Keratinocyte (primary cell): ENCODE measurements around the gene TNK1. TPM values are rescaled to one million over a fixed set of nuclear protein-coding genes. Genes with fewer than 3 reads are reported as not detected.
A peak's percentile ranks its signal among the peaks of the same experiment; 100 is the strongest.
"Not testable (repeated sequence)": the region's sequence is repeated elsewhere in the genome, so short reads cannot be mapped to it uniquely, and the experiment has no call there.

Source experiments
- DNase-seq: peaks from one replicate; pipeline ENCODE4 v3.0.0-alpha.2; 2011; ENCODE audit warnings: low read depth, missing footprints, low spot score
- FAIRE-seq: peaks from 2 replicates; lab custom pipeline; 2011; peaks lifted over from hg19 to GRCh38; lab: Jason Lieb, UNC
- H2AFZ ChIP-seq: 2 replicates; pipeline ENCODE4 v1.6.0; 2012; ENCODE audit warnings: low read length, control low read depth, inconsistent platforms; ENCODE audit not compliant: control insufficient read depth
- H3K27ac ChIP-seq: 2 replicates; pipeline ENCODE4 v1.5.1; 2011; ENCODE audit warnings: low read length; ENCODE audit not compliant: control insufficient read depth, insufficient read depth
- H3K27me3 ChIP-seq: 3 replicates; pipeline ENCODE4 v1.6.0; 2011; ENCODE audit warnings: low read length; ENCODE audit not compliant: control insufficient read depth, insufficient read depth; ENCODE audit errors: extremely low read depth
- H3K36me3 ChIP-seq, 2 experiments: 2 replicates in 1 of 2; 3 replicates in 1 of 2; pipeline ENCODE4 v1.5.1; 2011; ENCODE audit warnings: low read length in 2 of 2, mild to moderate bottlenecking in 1 of 2; ENCODE audit not compliant: control insufficient read depth in 2 of 2, insufficient read depth in 2 of 2; ENCODE audit errors: extremely low read depth in 1 of 2
- H3K4me1 ChIP-seq: 3 replicates; pipeline ENCODE4 v1.5.1; 2011; ENCODE audit warnings: low read length; ENCODE audit not compliant: control insufficient read depth, insufficient read depth; ENCODE audit errors: extremely low read depth
- H3K4me2 ChIP-seq: 3 replicates; pipeline ENCODE4 v1.6.0; 2011; ENCODE audit warnings: low read depth, low read length; ENCODE audit not compliant: control insufficient read depth, insufficient read depth; ENCODE audit errors: extremely low read depth
- H3K4me3 ChIP-seq, 3 experiments: fragments of 200-600 bp in 1 of 3; sonication (generic) in 1 of 3; 2 replicates in 2 of 3; 3 replicates in 1 of 3; pipeline ENCODE4 v1.5.1; 2011 to 2016; ENCODE audit warnings: low read length in 3 of 3, mild to moderate bottlenecking in 3 of 3, control low read depth in 2 of 3, inconsistent platforms in 1 of 3, low read depth in 1 of 3, mixed read lengths in 1 of 3, mixed run types in 1 of 3, moderate library complexity in 1 of 3; ENCODE audit not compliant: control insufficient read depth in 2 of 3, insufficient read depth in 2 of 3; ENCODE audit errors: extremely low read depth in 1 of 3
- H3K79me2 ChIP-seq: 2 replicates; pipeline ENCODE4 v1.6.0; 2012; ENCODE audit warnings: low read length; ENCODE audit not compliant: control insufficient read depth, insufficient read depth
- H3K9ac ChIP-seq: 3 replicates; pipeline ENCODE4 v1.6.0; 2011; ENCODE audit warnings: low read length; ENCODE audit not compliant: control insufficient read depth, insufficient read depth; ENCODE audit errors: extremely low read depth
- H3K9me1 ChIP-seq: 3 replicates; pipeline ENCODE4 v1.6.0; 2011; ENCODE audit warnings: low read length; ENCODE audit not compliant: control insufficient read depth, insufficient read depth; ENCODE audit errors: extremely low read depth
- H3K9me3 ChIP-seq: 2 replicates; pipeline ENCODE4 v1.5.1; 2012; ENCODE audit warnings: low read depth, low read length; ENCODE audit not compliant: control insufficient read depth
- H4K20me1 ChIP-seq: 3 replicates; pipeline ENCODE4 v1.6.0; 2011; ENCODE audit warnings: low read length; ENCODE audit not compliant: control insufficient read depth, insufficient read depth; ENCODE audit errors: extremely low read depth
- CTCF ChIP-seq, 3 experiments: IDR thresholded peaks in 1 of 3; conservative IDR thresholded peaks in 1 of 3; optimal IDR thresholded peaks in 1 of 3; 2 replicates in 2 of 3; 3 replicates in 1 of 3; pipeline versions ENCODE3 to v1.5.1; 2011; ENCODE audit warnings: low read length in 3 of 3, mild to moderate bottlenecking in 3 of 3, moderate library complexity in 2 of 3, control low read depth in 1 of 3, inconsistent platforms in 1 of 3; ENCODE audit not compliant: insufficient read depth in 2 of 3; ENCODE audit errors: extremely low read depth in 1 of 3
- EZH2 ChIP-seq: IDR thresholded peaks from one replicate; pipeline ENCODE4 v1.6.1; 2012; ENCODE audit warnings: inconsistent platforms, mild to moderate bottlenecking, low read length, moderate library complexity
- dilution Hi-C: fragments of 300-500 bp; cut with MboI; formaldehyde crosslinking; loops from one replicate; pipeline ENCODE4 v1.7.0; 2020; ENCODE audit warnings: low sequenced_read_pairs; ENCODE audit not compliant: extremely low pct_ligation_motif_present
- polyA minus RNA-seq, 3 experiments: library from RNA; depleted of rRNA, polyadenylated mRNA; stranded (reverse); fragments of >200 nt; gene quantifications; 1 replicate in 1 of 3; 2 replicates in 1 of 3; 3 replicates in 1 of 3; pipeline ENCODE4 v1.2.3, GENCODE V29; 2011
- polyA plus RNA-seq, 5 experiments: library from polyadenylated mRNA; depleted of rRNA in 3 of 5; stranded (reverse) in 3 of 5; stranded (forward) in 1 of 5; unstranded in 1 of 5; fragments of >200 nt; gene quantifications; 1 replicate in 1 of 5; 2 replicates in 3 of 5; 3 replicates in 1 of 5; pipeline versions ENCODE4 v1.2.1 to v1.2.3, GENCODE V29; 2011 to 2012; ENCODE audit warnings: missing spikeins in 2 of 5, low read depth in 1 of 5, low replicate concordance in 1 of 5

The TNK1 gene
- polyA plus RNA-seq (10.6 to 15.8 TPM (median 12.1 TPM) in 3 replicates), polyA minus RNA-seq (13.9 to 21.5 TPM (median 20.4 TPM) in 3 replicates)
- 3.7 TPM for polyA plus RNA-seq (2011; ENCODE audit: low read depth)
- 5.8 and 7.2 TPM in 2 replicates for polyA plus RNA-seq (2011; cell fraction: cytosol; rRNA removed)
- 24.5 and 27.5 TPM in 2 replicates for polyA plus RNA-seq (2011; cell fraction: nucleus; rRNA removed)
- 10.5 and 13.8 TPM in 2 replicates for polyA plus RNA-seq (2012; ENCODE audit: low replicate concordance)
- 12.9 TPM for polyA minus RNA-seq (2011; cell fraction: cytosol; rRNA and poly(A)+ RNA removed)
- polyA minus RNA-seq (2011; cell fraction: nucleus; rRNA and poly(A)+ RNA removed): 19.9 and 21.6 TPM in 2 replicates

- H3K4me3 ChIP-seq: peak within 1 kb of the TSS; percentile 62 to 84 (median 73)
- dilution Hi-C loops: no loop called here
- no peak for TF ChIP-seq EZH2
- TF ChIP-seq CTCF (optimal IDR thresholded peaks at IDR 0.05 in 1 of 3, IDR thresholded peaks at IDR 0.05 in 1 of 3, conservative IDR thresholded peaks at IDR 0.05 in 1 of 3; ENCODE audit: extremely low read depth in 1 of 3, insufficient read depth in 2 of 3, low read length in 3 of 3): no peak
- DNase-seq: no peak
- no peaks in the 10 kb centered on the region for H3K9me1 ChIP-seq
- H3K9me3 ChIP-seq: no peaks in the 10 kb centered on the region
- peak within 1 kb of the TSS; percentile 76 for H3K9ac ChIP-seq
- peak; percentile 87 for FAIRE-seq
- peaks cover 7% of the 10 kb centered on the region for H3K79me2 ChIP-seq
- peak within 1 kb of the TSS; percentile 91 for H2AFZ ChIP-seq
- H3K4me2 ChIP-seq: peak within 1 kb of the TSS; percentile 82
- peaks cover 0 to 9% of the 10 kb centered on the region in 2 experiments for H3K36me3 ChIP-seq
- no peak within 1 kb of the TSS for H3K27ac ChIP-seq
- no peaks in the 10 kb centered on the region for H3K27me3 ChIP-seq
- H4K20me1 ChIP-seq: no peaks in the 10 kb centered on the region
- peaks cover 14% of the 10 kb centered on the region for H3K4me1 ChIP-seq
These were observed at the start of gene TNK1 for GRCh38 chr17:7380855-7381683. TSS of gene TNK1 (plus strand) at chr17:7381089. CDS start at chr17:7382927, 1,838 bp downstream.

- Histone ChIP-seq H3K9me3 (no peaks in the 10 kb centered on the region), H3K9ac (no peak overlapping the region), H3K36me3 (peaks cover 0 to under 1% of the 10 kb centered on the region in 2 experiments), H4K20me1 (no peaks in the 10 kb centered on the region), H3K4me1 (peaks cover 8% of the 10 kb centered on the region), H3K4me2 (no peak overlapping the region), H3K27ac (no peak overlapping the region), H2AFZ (no peak overlapping the region), H3K27me3 (no peaks in the 10 kb centered on the region), H3K4me3 (no peak overlapping the region), H3K79me2 (peaks cover 16% of the 10 kb centered on the region), H3K9me1 (peaks cover 2% of the 10 kb centered on the region)
- dilution Hi-C loops: no loop called here
- no peak for FAIRE-seq
- DNase-seq: no peak
- no peak for TF ChIP-seq EZH2
- TF ChIP-seq CTCF (optimal IDR thresholded peaks at IDR 0.05 in 1 of 3, IDR thresholded peaks at IDR 0.05 in 1 of 3, conservative IDR thresholded peaks at IDR 0.05 in 1 of 3; ENCODE audit: extremely low read depth in 1 of 3, insufficient read depth in 2 of 3, low read length in 3 of 3): no peak
These were observed 48.8 kb upstream of the TNK1 start for GRCh38 chr17:7332111-7332510.

- H4K20me1 ChIP-seq, H3K27ac ChIP-seq, H3K9ac ChIP-seq, H3K4me1 ChIP-seq, H3K4me2 ChIP-seq, H3K9me1 ChIP-seq, H2AFZ ChIP-seq, H3K4me3 ChIP-seq, H3K9me3 ChIP-seq, H3K36me3 ChIP-seq, H3K27me3 ChIP-seq, dilution Hi-C loops, DNase-seq: not testable (repeated sequence)
- peaks cover 12% of the 10 kb centered on the region for H3K79me2 ChIP-seq
- FAIRE-seq: peak; percentile 23
These were observed 48.3 kb upstream of the TNK1 start for GRCh38 chr17:7332600-7333069.
